IPS-18a (cell line): ENCODE data around the gene TICRR.

Experiments used
- H3K27ac ChIP-seq: one replicate; pipeline ENCODE4 v1.5.1; 2013; ENCODE audit warnings: low read length
- H3K27me3 ChIP-seq: one replicate; pipeline ENCODE4 v1.6.1; 2013; ENCODE audit warnings: mild to moderate bottlenecking, low read length; ENCODE audit not compliant: control insufficient read depth, insufficient read depth
- H3K36me3 ChIP-seq: one replicate; pipeline ENCODE4 v1.6.1; 2013; ENCODE audit warnings: low read depth, low read length; ENCODE audit not compliant: control insufficient read depth
- H3K4me1 ChIP-seq: one replicate; pipeline ENCODE4 v1.6.1; 2013; ENCODE audit warnings: low read depth, low read length; ENCODE audit not compliant: control insufficient read depth
- H3K4me3 ChIP-seq: one replicate; pipeline ENCODE4 v1.5.1; 2013; ENCODE audit warnings: low read length
- H3K9ac ChIP-seq: one replicate; pipeline ENCODE4 v1.6.1; 2013; ENCODE audit warnings: mild to moderate bottlenecking, low read length, moderate library complexity
- H3K9me3 ChIP-seq: one replicate; pipeline ENCODE4 v1.6.1; 2013; ENCODE audit warnings: low read depth, low read length; ENCODE audit not compliant: control insufficient read depth

Gene TICRR

GRCh38 chr15:89669941-89670340 is 94.7 kb downstream of the TICRR start:
- Histone ChIP-seq H3K4me1 (no peaks in the 10 kb centered on the region), H3K27ac (no peak overlapping the region), H3K4me3 (no peak overlapping the region), H3K36me3 (no peaks in the 10 kb centered on the region), H3K27me3 (peaks cover 18% of the 10 kb centered on the region), H3K9ac (no peak overlapping the region), H3K9me3 (no peaks in the 10 kb centered on the region)

- Histone ChIP-seq H3K9ac (no peak overlapping the region), H3K4me1 (no peaks in the 10 kb centered on the region), H3K4me3 (no peak overlapping the region), H3K9me3 (no peaks in the 10 kb centered on the region), H3K36me3 (no peaks in the 10 kb centered on the region), H3K27me3 (peaks cover 9% of the 10 kb centered on the region), H3K27ac (no peak overlapping the region)
These were observed 95.8 kb downstream of the TICRR start for GRCh38 chr15:89670971-89671560.

GRCh38 chr15:89671687-89672086 is 96.4 kb downstream of the TICRR start:
- Histone ChIP-seq H3K9me3 (no peaks in the 10 kb centered on the region), H3K36me3 (no peaks in the 10 kb centered on the region), H3K9ac (no peak overlapping the region), H3K4me3 (no peak overlapping the region), H3K27me3 (peaks cover 3% of the 10 kb centered on the region), H3K27ac (no peak overlapping the region), H3K4me1 (no peaks in the 10 kb centered on the region)

GRCh38 chr15:89672221-89673164 is 97.2 kb downstream of the TICRR start:
- Histone ChIP-seq H3K4me3 (no peak overlapping the region), H3K9ac (no peak overlapping the region), H3K4me1 (no peaks in the 10 kb centered on the region), H3K27ac (no peak overlapping the region), H3K9me3 (no peaks in the 10 kb centered on the region), H3K36me3 (no peaks in the 10 kb centered on the region), H3K27me3 (no peaks in the 10 kb centered on the region)

GRCh38 chr15:89673165-89673512 is 97.9 kb downstream of the TICRR start:
- Histone ChIP-seq H3K27me3 (no peaks in the 10 kb centered on the region), H3K9me3 (no peaks in the 10 kb centered on the region), H3K9ac (no peak overlapping the region), H3K4me3 (no peak overlapping the region), H3K27ac (no peak overlapping the region), H3K4me1 (no peaks in the 10 kb centered on the region), H3K36me3 (no peaks in the 10 kb centered on the region)

GRCh38 chr15:89674526-89674925 is 99.3 kb downstream of the TICRR start:
- no peaks in the 10 kb centered on the region for H3K9me3 ChIP-seq
- H3K36me3 ChIP-seq: no peaks in the 10 kb centered on the region
- H3K9ac ChIP-seq: no peak overlapping the region
- H3K4me3 ChIP-seq: no peak overlapping the region
- no peaks in the 10 kb centered on the region for H3K27me3 ChIP-seq
- H3K4me1 ChIP-seq: no peaks in the 10 kb centered on the region
- no peak overlapping the region for H3K27ac ChIP-seq

- Histone ChIP-seq H3K36me3 (no peaks in the 10 kb centered on the region), H3K27me3 (no peaks in the 10 kb centered on the region), H3K4me1 (no peaks in the 10 kb centered on the region), H3K9ac (no peak overlapping the region), H3K27ac (no peak overlapping the region), H3K9me3 (no peaks in the 10 kb centered on the region), H3K4me3 (no peak overlapping the region)
These were observed 100.3 kb downstream of the TICRR start for GRCh38 chr15:89675606-89676005.

GRCh38 chr15:89677381-89677780 is 102.1 kb downstream of the TICRR start:
- no peak overlapping the region for H3K9ac ChIP-seq

More at GRCh38 chr15:89677381-89677780, 102.1 kb downstream of the TICRR start:
- Histone ChIP-seq H3K27me3 (no peaks in the 10 kb centered on the region), H3K9me3 (no peaks in the 10 kb centered on the region), H3K4me3 (no peak overlapping the region), H3K4me1 (no peaks in the 10 kb centered on the region), H3K27ac (no peak overlapping the region), H3K36me3 (no peaks in the 10 kb centered on the region)
